Sigmoid colon (tissue), 7 donors: Measurements from ENCODE around the gene ST6GAL2. TPM values are rescaled to one million over a fixed set of nuclear protein-coding genes. Genes with fewer than 3 reads are reported as not detected.

Source experiments
- DNase-seq: peaks from one replicate; pipeline ENCODE4 v3.0.0-alpha.2; 2019
- H3K27ac ChIP-seq, 4 donors: fragments of 200-600 bp; sonication (generic); one replicate each; pipeline ENCODE4 v1.5.1; 2016 to 2019; ENCODE audit warnings: mild to moderate bottlenecking in 1 of 4
- H3K27me3 ChIP-seq, 3 donors: fragments of 200-600 bp; sonication (generic); one replicate each; pipeline ENCODE4 v1.5.1; 2019; ENCODE audit warnings: mild to moderate bottlenecking in 1 of 3
- H3K36me3 ChIP-seq, 4 donors: fragments of 200-600 bp; sonication (generic); one replicate each; pipeline ENCODE4 v1.5.1; 2016 to 2019
- H3K4me1 ChIP-seq, 4 donors: fragments of 200-600 bp; sonication (generic); one replicate each; pipeline ENCODE4 v1.5.1; 2017 to 2019
- H3K4me3 ChIP-seq, 4 donors: fragments of 200-600 bp; sonication (generic); one replicate each; pipeline ENCODE4 v1.5.1; 2017 to 2019; ENCODE audit warnings: mild to moderate bottlenecking in 2 of 4, moderate library complexity in 1 of 4
- H3K9me3 ChIP-seq, 4 donors: fragments of 200-600 bp in 3 of 4; sonication (generic) in 3 of 4; one replicate each; pipeline versions ENCODE4 v1.5.1 to v1.6.1; 2013 to 2019
- CTCF ChIP-seq, 4 experiments: fragments of 450-650 bp in 3 of 4; fragments of 200-600 bp in 1 of 4; IDR thresholded peaks; one replicate each; pipeline ENCODE4 v1.5.1; 2016 to 2019; ENCODE audit warnings: antibody characterized with exemption in 4 of 4, mild to moderate bottlenecking in 3 of 4, moderate library complexity in 2 of 4
- EP300 ChIP-seq, 4 donors: sonication (generic); formaldehyde crosslinking; IDR thresholded peaks; one replicate each; pipeline ENCODE4 v1.6.1; 2017; ENCODE audit warnings: antibody characterized with exemption in 4 of 4
- POLR2A ChIP-seq, 2 donors: fragments of 450-650 bp; IDR thresholded peaks; one replicate each; pipeline ENCODE4 v1.6.1; 2016; ENCODE audit warnings: antibody characterized with exemption in 2 of 2, mild to moderate bottlenecking in 2 of 2, moderate library complexity in 2 of 2
- POLR2AphosphoS5 ChIP-seq, 4 donors: sonication (generic); formaldehyde crosslinking; IDR thresholded peaks; one replicate each; pipeline ENCODE4 v1.6.1; 2017; ENCODE audit warnings: antibody characterized with exemption in 4 of 4
- WGBS, 2 donors: extraction: QIAGEN DNeasy Blood & Tissue Kit; methylation state at CpG; one replicate each; pipeline ENCODE4 v1.1.7; 2013; 5-methylcytosine and 5-hydroxymethylcytosine counted together
- intact Hi-C: fragments of 100-400 bp; cut with DNase I; formaldehyde crosslinking; loops from one replicate; pipeline ENCODE4 v1.15.1; 2023
- polyA plus RNA-seq, 3 donors: library from polyadenylated mRNA; stranded (reverse); fragments of 200-250 nt; gene quantifications; one replicate each; pipeline ENCODE4 v1.2.3, GENCODE V29; 2013
- total RNA-seq, 4 donors: library from RNA; depleted of rRNA; stranded (reverse); fragments of >200 nt; gene quantifications; one replicate each; pipeline ENCODE4 v1.1.0, GENCODE V29; 2016
- donor health status: healthy with polysubstance abuse.
- donor health status: Bipolar disorder and iron deficiency.
- donor health status: healthy.

The ST6GAL2 gene
- total and polyA plus RNA-seq, 7 donors = under 0.01 to 6.2 (median 0.83) TPM

GRCh38 chr2:106830191-106830590, 55.8 kb downstream of the ST6GAL2 start:
- no peak for DNase-seq
- intact Hi-C loops = no loop called here

DNA sequence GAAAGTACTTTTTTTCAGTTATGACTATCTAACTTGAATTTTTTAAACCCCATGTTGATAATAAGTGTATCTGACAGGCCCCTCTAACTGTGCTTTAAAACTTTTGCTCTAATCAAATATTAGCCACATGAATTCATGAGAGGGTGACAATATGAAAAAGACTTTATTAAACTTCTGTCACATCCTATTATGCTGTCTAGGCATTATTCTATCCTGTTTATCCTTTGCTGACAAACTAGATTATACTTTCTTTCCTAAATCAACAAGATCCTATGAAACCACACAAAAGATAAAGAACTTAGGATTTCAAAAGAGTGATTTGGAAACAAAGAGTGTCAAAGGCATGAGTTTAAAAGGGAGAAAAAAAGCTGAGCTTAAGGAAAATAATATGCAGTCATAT, 57.8 kb downstream of the ST6GAL2 start:
- TF ChIP-seq POLR2A (IDR thresholded peaks at IDR 0.05) (no peak), CTCF (IDR thresholded peaks at IDR 0.05) (no peak), POLR2AphosphoS5 (IDR thresholded peaks at IDR 0.05) (no peak), EP300 (IDR thresholded peaks at IDR 0.05) (no peak)
- Histone ChIP-seq H3K4me3 (no peak overlapping the region), H3K4me1 (no peaks in the 10 kb centered on the region), H3K27me3 (no peaks in the 10 kb centered on the region), H3K36me3 (no peaks in the 10 kb centered on the region), H3K9me3 (peaks cover 0 to 3% (median 0%) of the 10 kb centered on the region in 4 donors), H3K27ac (no peak overlapping the region)
- no peak for DNase-seq
- intact Hi-C loops = no loop called here

More at GRCh38 chr2:106830191-106830590, 55.8 kb downstream of the ST6GAL2 start:
- WGBS, 2 donors = 96 to 97% methylated on average over 7 of the region's 7 CpGs
- Histone ChIP-seq H3K9me3 (peaks cover 0 to under 1% (median 0%) of the 10 kb centered on the region in 4 donors), H3K27me3 (no peaks in the 10 kb centered on the region), H3K4me1 (no peaks in the 10 kb centered on the region), H3K4me3 (no peak overlapping the region), H3K27ac (no peak overlapping the region), H3K36me3 (no peaks in the 10 kb centered on the region)
- TF ChIP-seq POLR2A (IDR thresholded peaks at IDR 0.05) (no peak), CTCF (IDR thresholded peaks at IDR 0.05) (no peak), EP300 (IDR thresholded peaks at IDR 0.05) (no peak), POLR2AphosphoS5 (IDR thresholded peaks at IDR 0.05) (no peak)

- 67 to 85% methylated on average over 3 of the region's 3 CpGs for WGBS, 2 donors
- no peak overlapping the region for H3K4me3 ChIP-seq
- TF ChIP-seq POLR2AphosphoS5 (IDR thresholded peaks at IDR 0.05) = no peak
- TF ChIP-seq EP300 (IDR thresholded peaks at IDR 0.05) = no peak
- TF ChIP-seq CTCF (IDR thresholded peaks at IDR 0.05) = no peak
- no peak for TF ChIP-seq POLR2A (IDR thresholded peaks at IDR 0.05)
- DNase-seq = no peak
- H3K9me3 ChIP-seq = peaks cover 0 to 3% (median 0%) of the 10 kb centered on the region in 4 donors
- H3K27me3 ChIP-seq = no peaks in the 10 kb centered on the region
- H3K27ac ChIP-seq = no peak overlapping the region
- H3K4me1 ChIP-seq = no peaks in the 10 kb centered on the region
- H3K36me3 ChIP-seq = no peaks in the 10 kb centered on the region
- intact Hi-C loops = no loop called here
Measured at GRCh38 chr2:106827158-106827557, 58.8 kb downstream of the ST6GAL2 start.

GRCh38 chr2:106825161-106825560, 60.8 kb downstream of the ST6GAL2 start:
- H3K27ac ChIP-seq = no peak overlapping the region
- WGBS, 2 donors = 87 to 91% methylated on average over 1 of the region's 1 CpG

More at GRCh38 chr2:106825161-106825560, 60.8 kb downstream of the ST6GAL2 start:
- Histone ChIP-seq H3K27me3 (no peaks in the 10 kb centered on the region), H3K4me1 (no peaks in the 10 kb centered on the region), H3K36me3 (no peaks in the 10 kb centered on the region), H3K9me3 (peaks cover 0 to 3% (median 0%) of the 10 kb centered on the region in 4 donors), H3K4me3 (no peak overlapping the region)
- no peak for DNase-seq
- intact Hi-C loops = no loop called here
- TF ChIP-seq POLR2A (IDR thresholded peaks at IDR 0.05) = no peak
- no peak for TF ChIP-seq CTCF (IDR thresholded peaks at IDR 0.05)
- no peak for TF ChIP-seq EP300 (IDR thresholded peaks at IDR 0.05)
- TF ChIP-seq POLR2AphosphoS5 (IDR thresholded peaks at IDR 0.05) = no peak
